GM21390 (cell line): ENCODE results near the gene TCTN1.
"Not testable (repeated sequence)": the region's sequence is repeated elsewhere in the genome, so short reads cannot be mapped to it uniquely, and the experiment has no call there.

Experiments
- ATAC-seq: cut with Tn5 transposase; IDR thresholded peaks from one replicate; pipeline ENCODE4 v1.9.1; 2021; ENCODE audit not compliant: unreplicated experiment

The TCTN1 gene

GRCh38 chr12:110585231-110585799 is 28.6 kb upstream of the TCTN1 start:
- no peak for ATAC-seq

- ATAC-seq, result not testable (repeated sequence)
Measured at GRCh38 chr12:110587102-110587501, 26.8 kb upstream of the TCTN1 start.

- no peak for ATAC-seq
Measured at GRCh38 chr12:110590059-110590458, 23.9 kb upstream of the TCTN1 start.

GRCh38 chr12:110590806-110591326 is 23.1 kb upstream of the TCTN1 start:
- ATAC-seq, result peak; percentile 84

DNA sequence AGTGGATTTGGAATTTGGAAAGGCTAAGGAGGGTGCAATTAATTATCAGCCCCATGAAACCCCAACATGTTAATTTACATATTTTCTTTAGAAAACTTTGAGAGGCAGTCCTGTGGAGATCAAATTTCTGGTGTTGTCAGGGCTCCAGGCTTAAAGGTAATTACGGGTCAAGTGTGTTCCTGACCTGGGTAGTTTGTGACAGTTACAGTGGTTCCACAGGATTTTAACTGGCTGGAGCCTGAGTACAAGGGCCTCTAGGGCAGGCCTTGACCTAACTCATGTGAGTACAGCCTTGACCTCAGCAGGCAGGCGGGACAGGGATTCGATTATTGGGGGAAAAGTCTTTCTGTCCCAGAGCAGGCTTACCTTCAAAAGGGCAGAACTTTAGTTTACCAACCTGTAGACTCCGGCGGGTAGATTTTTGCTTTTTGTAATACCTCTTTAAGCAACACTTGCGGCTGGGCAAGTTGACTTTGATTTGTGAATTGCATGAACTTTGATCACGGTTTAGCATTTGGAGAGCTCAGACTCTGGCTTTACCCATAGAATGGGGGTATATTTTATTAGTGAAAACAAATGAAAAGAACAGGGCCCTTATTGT is 22.4 kb upstream of the TCTN1 start:
- no peak for ATAC-seq

DNA sequence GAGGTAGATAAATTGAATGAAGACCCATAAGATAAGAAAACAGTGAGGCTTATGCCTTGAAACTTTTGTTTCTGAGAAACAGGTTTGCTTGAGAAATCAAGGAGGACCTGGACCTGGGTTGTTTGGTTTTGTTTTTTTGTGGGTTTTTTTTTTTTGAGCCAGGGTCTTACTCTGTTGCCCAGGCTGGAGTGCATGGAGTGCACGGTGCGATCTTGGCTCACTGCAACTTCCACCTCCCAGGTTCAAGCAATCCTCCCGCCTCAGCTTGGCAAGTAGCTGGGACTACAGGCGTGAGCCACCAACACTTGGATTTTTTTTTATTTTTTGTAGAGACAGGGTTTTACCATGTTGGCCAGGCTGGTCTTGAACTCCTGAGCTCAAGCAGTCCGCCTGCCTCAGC is 21.9 kb upstream of the TCTN1 start:
- no peak for ATAC-seq

GRCh38 chr12:110592919-110593318 is 21.0 kb upstream of the TCTN1 start:
- not testable (repeated sequence) for ATAC-seq

DNA sequence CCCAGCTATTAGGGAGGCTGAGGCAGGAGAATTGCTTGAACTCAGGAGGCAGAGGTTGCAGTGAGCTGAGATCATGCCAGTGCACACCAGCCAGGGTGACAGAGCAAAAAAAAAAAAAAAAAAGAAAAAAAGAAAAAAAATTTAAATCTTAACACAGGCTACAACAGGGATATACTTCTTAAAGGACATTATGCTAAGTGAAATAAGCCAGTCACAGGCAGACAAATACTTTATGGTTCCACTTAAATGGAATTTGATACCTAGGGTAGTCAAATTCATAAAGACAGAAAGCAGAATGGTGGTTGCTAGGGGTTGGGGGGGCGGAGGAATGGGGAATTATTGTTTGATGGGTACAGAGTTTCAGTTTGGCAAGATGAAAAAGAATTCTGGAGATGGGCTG is 16.0 kb upstream of the TCTN1 start:
- ATAC-seq, result no peak

DNA sequence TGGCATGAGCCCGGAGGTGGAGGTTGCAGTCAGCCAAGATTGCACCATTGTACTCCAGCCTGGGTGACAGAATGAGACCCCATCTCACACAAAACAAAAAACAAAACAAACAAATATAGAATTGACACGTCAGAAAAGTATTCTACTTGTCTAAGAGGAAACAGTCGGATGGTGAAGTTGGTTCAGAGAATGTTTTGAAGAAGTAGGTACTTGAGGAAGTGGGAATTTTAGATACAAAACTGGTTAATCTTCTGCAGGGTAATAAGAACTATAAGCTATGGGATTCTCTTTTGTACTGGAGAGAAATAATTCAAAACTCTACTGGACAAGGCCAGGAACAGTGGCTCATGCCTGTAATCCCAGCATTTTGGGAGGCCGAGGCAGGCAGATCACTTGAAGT is 14.6 kb upstream of the TCTN1 start:
- ATAC-seq, result no peak

DNA sequence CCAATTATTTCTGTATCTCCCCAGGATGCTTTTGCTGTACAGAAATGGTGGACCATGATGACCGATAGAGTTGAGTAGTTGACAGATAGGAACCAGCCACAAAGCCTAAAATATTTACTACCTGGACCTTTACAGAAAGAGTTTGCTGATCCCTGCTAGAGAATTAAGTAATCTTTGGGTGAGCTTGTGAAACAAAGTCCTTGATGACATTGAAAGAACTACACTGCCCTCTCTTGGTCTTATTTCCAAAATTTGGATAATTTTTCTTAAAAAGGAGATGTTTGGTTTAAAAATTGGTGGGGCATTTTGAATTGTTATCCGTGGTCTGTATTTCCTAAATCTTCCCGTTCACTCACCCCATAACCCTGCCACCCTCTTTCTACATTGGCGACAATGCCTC is 13.7 kb upstream of the TCTN1 start:
- ATAC-seq, result no peak

- ATAC-seq, result not testable (repeated sequence)
Measured at GRCh38 chr12:110602085-110602814, 11.7 kb upstream of the TCTN1 start.

DNA sequence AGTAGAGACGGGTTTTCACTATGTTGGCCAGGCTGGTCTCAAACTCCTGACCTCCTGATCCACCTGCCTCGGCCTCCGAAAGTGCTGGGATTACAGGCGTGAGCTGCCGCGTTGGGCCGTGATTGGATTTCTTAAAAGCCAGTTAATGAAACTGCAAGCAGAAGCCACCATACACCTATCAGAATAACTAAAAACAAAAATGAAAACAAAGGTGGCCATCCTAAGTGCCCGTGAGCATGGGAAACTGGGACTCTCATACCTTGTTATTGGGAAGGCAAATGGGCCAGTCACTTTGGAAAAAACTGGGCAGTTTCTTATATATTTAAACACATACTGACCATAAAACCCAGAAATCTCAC is 7.7 kb upstream of the TCTN1 start:
- ATAC-seq, result no peak

- ATAC-seq, result no peak
Measured at GRCh38 chr12:110613071-110613770, 708 bp upstream of the TCTN1 start.

DNA sequence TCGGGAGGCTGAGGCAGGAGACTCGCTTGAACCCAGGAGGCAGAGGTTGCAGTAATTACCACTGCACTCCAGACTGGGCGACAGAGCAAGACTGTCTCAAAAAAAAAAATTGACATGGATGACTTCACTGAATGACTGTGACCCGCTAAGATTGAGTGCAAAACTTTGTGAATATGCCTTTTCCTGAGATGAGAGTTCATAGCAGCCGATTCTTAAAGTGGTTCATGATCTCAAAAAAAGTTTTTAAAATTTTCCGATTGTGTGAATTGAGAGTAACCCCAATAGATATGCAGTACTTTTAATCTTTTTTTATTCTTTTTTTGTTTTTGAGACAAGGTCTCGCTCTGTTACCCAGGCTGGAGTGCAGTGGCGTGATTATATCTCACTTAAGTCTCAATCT is 1.2 kb downstream of the TCTN1 start:
- ATAC-seq, result no peak

- no peak for ATAC-seq
Measured at GRCh38 chr12:110616471-110617115, 2.7 kb downstream of the TCTN1 start.

GRCh38 chr12:110619534-110619953 is 5.6 kb downstream of the TCTN1 start:
- ATAC-seq, result no peak

DNA sequence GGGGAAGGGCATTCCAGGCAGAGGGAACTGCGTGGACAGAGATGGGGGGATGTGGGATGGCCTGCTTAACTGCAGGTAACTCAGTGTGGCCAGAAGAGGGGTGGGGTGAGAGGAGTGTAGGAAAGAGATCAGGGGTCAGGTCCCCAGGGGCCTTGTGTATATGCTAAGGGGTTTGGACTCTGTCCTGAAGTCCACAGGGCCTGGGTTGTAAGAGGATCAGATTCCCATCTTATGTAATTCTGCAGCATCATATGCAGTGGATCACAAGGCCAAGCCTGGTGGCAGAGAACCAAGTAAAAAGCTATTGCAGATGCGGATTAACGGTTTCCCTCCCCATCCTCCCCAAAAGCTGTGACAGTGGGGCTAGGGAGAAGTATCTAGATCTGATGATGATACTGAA is 8.7 kb downstream of the TCTN1 start:
- no peak for ATAC-seq

DNA sequence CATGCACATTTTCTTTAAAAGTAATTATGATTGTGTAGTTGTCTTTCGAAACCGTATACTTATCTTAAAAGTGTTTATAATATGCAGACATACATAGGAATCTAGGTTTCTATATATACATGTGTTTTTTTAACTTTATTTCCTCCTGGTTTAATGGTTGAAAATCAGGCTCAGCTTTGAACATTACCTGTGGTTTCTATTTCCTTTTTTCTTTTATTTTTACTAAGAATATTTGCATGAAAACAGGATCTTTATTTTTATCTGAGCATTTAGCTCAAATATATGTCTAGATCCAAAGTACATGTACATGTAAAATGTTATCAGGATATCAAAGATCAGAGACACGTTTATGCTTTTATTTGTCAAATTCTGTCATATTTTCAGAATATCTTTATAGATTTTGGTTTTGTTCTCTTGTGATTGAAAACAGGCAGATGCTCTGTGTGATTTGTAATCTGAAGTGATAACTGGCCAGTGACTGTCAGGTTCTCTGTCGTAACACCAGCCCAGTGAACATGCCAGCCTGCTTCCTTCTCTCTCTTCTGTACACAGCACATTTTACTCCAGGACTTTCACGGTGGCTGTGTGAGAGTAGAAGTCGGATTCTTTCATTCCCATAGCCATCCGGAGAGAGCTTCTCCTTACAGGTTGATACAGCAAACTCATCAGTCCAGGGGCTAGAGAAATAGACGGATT is 13.7 kb downstream of the TCTN1 start:
- no peak for ATAC-seq

DNA sequence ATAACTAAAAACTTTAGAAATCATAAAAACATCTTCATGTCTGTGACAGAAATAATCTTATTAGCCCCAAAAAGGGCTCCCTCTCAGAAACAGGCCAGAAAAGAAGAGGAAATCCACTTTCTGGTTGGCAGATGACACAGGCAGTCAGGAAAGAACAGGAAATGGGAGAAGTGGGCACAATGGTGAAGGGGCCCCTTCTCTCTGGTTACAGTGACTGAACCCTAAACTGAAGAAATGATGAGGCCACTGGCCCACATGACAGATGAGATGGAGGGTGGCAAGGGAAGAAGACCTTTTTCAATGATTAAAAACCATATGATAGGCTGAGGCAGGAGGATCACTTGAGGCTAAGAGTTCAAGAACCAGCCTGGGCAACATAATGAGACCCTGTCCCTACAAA is 21.1 kb downstream of the TCTN1 start:
- no peak for ATAC-seq

GRCh38 chr12:110636516-110636915 is 22.6 kb downstream of the TCTN1 start:
- no peak for ATAC-seq
